ENCODE measurements around the gene TRIM62. TPM values are rescaled to one million over a fixed set of nuclear protein-coding genes. Genes with fewer than 3 reads are reported as not detected.

TRIM62 gene
- polyA plus RNA-seq, 1 donor (not counting 4 experiments of a cell fraction or from before 2014, with no cell fraction given), result 2.0 TPM

DNA sequence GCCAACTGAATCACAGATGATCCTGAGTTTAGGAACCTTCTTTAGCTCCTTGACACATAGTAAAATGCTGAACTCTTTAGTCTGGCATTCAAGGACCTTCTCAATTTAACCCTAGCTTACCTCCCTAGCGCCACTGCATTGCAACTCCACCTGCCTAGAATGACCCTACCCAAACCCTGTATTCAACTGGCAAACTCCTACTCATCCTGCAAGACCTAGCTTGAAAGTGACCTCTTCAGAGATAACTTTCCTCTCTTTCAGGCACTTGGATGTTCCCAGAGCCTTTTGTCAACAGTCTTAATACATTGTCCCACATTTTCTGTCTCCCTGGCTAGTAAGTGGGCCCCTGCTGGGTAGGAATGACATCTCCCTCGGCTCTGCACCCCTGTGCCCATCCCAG lies 19.7 kb downstream of the TRIM62 start:
- H3K4me1 ChIP-seq (ENCODE audit: control insufficient read depth, extremely low read depth, insufficient read depth, low read length), result peaks cover 3% of the 10 kb centered on the region
- H3K9me1 ChIP-seq (ENCODE audit: control insufficient read depth, extremely low read depth, insufficient read depth, low read length), result no peaks in the 10 kb centered on the region
- no peaks in the 10 kb centered on the region for H3K9me3 ChIP-seq (ENCODE audit: control insufficient read depth, low read depth, low read length)
- no peaks in the 10 kb centered on the region for H3K79me2 ChIP-seq (ENCODE audit: control insufficient read depth, insufficient read depth, low read length)
- no peak overlapping the region for H3K27ac ChIP-seq (ENCODE audit: control insufficient read depth, insufficient read depth, low read length)
- no peak for DNase-seq (ENCODE audit: low read depth, low spot score)
- H3K36me3 ChIP-seq (ENCODE audit: control insufficient read depth in 2 of 2, extremely low read depth in 1 of 2, insufficient read depth in 2 of 2, low read length in 2 of 2), result peaks cover 3 to 22% of the 10 kb centered on the region in 2 experiments
- TF ChIP-seq, protein P1, sequence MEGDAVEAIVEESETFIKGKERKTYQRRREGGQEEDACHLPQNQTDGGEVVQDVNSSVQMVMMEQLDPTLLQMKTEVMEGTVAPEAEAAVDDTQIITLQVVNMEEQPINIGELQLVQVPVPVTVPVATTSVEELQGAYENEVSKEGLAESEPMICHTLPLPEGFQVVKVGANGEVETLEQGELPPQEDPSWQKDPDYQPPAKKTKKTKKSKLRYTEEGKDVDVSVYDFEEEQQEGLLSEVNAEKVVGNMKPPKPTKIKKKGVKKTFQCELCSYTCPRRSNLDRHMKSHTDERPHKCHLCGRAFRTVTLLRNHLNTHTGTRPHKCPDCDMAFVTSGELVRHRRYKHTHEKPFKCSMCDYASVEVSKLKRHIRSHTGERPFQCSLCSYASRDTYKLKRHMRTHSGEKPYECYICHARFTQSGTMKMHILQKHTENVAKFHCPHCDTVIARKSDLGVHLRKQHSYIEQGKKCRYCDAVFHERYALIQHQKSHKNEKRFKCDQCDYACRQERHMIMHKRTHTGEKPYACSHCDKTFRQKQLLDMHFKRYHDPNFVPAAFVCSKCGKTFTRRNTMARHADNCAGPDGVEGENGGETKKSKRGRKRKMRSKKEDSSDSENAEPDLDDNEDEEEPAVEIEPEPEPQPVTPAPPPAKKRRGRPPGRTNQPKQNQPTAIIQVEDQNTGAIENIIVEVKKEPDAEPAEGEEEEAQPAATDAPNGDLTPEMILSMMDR (optimal IDR thresholded peaks at IDR 0.05 in 1 of 3, IDR thresholded peaks at IDR 0.05 in 1 of 3, conservative IDR thresholded peaks at IDR 0.05 in 1 of 3; ENCODE audit: extremely low read depth in 1 of 3, insufficient read depth in 2 of 3, low read length in 3 of 3), result no peak
- no peak for TF ChIP-seq EZH2 (IDR thresholded peaks at IDR 0.05; ENCODE audit: low read length)
- no peaks in the 10 kb centered on the region for H3K27me3 ChIP-seq (ENCODE audit: control insufficient read depth, extremely low read depth, insufficient read depth, low read length)
- FAIRE-seq, result no peak
- no peak overlapping the region for H3K4me3 ChIP-seq (ENCODE audit: control insufficient read depth in 2 of 3, extremely low read depth in 1 of 3, insufficient read depth in 2 of 3, low read depth in 1 of 3, low read length in 3 of 3)
- H3K9ac ChIP-seq (ENCODE audit: control insufficient read depth, extremely low read depth, insufficient read depth, low read length), result no peak overlapping the region
- dilution Hi-C loops (cut with MboI; ENCODE audit: extremely low pct_ligation_motif_present, low sequenced_read_pairs), result no loop called here
- H2AFZ ChIP-seq (ENCODE audit: control insufficient read depth, low read length), result no peak overlapping the region
- H4K20me1 ChIP-seq (ENCODE audit: control insufficient read depth, extremely low read depth, insufficient read depth, low read length), result no peaks in the 10 kb centered on the region
- H3K4me2 ChIP-seq (ENCODE audit: control insufficient read depth, extremely low read depth, insufficient read depth, low read depth, low read length), result no peak overlapping the region

DNA sequence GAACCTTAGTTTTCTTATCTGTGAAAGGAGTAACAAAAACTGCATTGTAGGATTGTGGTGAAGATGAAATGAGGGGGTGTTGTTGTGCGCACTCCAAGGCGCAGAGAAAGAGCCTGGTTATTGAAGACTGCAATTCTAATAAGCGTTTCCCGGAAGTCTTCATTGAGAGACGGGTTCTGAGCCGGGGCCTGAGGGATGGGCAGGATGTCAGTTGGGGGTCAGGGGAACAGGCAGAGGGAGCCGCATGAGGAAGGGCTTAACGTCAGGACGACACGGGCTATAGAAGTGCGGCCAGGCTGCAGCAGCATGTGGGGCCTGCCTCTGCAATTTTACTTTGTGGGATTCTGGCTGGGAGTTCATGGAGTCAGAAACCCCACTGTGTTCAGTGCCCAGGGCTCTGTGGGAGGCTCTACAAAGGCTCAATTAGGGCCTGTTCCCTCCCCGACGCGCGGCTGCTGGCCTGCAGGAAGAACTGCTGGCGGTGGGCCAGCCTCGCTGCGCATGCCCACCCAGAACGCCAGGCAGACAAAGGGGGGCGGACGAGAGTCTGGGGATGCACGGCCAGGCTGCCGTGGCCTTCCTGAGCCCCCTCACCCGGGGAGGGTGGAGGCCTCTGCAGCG lies 20.7 kb downstream of the TRIM62 start:
- no peaks in the 10 kb centered on the region for H3K27me3 ChIP-seq (ENCODE audit: control insufficient read depth, extremely low read depth, insufficient read depth, low read length)
- no peak for TF ChIP-seq EZH2 (IDR thresholded peaks at IDR 0.05; ENCODE audit: low read length)
- TF ChIP-seq, protein P1 (optimal IDR thresholded peaks at IDR 0.05 in 1 of 3, IDR thresholded peaks at IDR 0.05 in 1 of 3, conservative IDR thresholded peaks at IDR 0.05 in 1 of 3; ENCODE audit: extremely low read depth in 1 of 3, insufficient read depth in 2 of 3, low read length in 3 of 3), result no peak
- H4K20me1 ChIP-seq (ENCODE audit: control insufficient read depth, extremely low read depth, insufficient read depth, low read length), result no peaks in the 10 kb centered on the region
- no peak overlapping the region for H3K4me2 ChIP-seq (ENCODE audit: control insufficient read depth, extremely low read depth, insufficient read depth, low read depth, low read length)
- H2AFZ ChIP-seq (ENCODE audit: control insufficient read depth, low read length), result no peak overlapping the region
- DNase-seq (ENCODE audit: low read depth, low spot score) (no peak), FAIRE-seq (no peak)
- H3K4me3 ChIP-seq (ENCODE audit: control insufficient read depth in 2 of 3, extremely low read depth in 1 of 3, insufficient read depth in 2 of 3, low read depth in 1 of 3, low read length in 3 of 3), result no peak overlapping the region
- no peak overlapping the region for H3K9ac ChIP-seq (ENCODE audit: control insufficient read depth, extremely low read depth, insufficient read depth, low read length)
- H3K9me1 ChIP-seq (ENCODE audit: control insufficient read depth, extremely low read depth, insufficient read depth, low read length), result no peaks in the 10 kb centered on the region
- peaks cover 3 to 23% of the 10 kb centered on the region in 2 experiments for H3K36me3 ChIP-seq (ENCODE audit: control insufficient read depth in 2 of 2, extremely low read depth in 1 of 2, insufficient read depth in 2 of 2, low read length in 2 of 2)
- no peaks in the 10 kb centered on the region for H3K79me2 ChIP-seq (ENCODE audit: control insufficient read depth, insufficient read depth, low read length)
- H3K9me3 ChIP-seq (ENCODE audit: control insufficient read depth, low read depth, low read length), result no peaks in the 10 kb centered on the region
- no peaks in the 10 kb centered on the region for H3K4me1 ChIP-seq (ENCODE audit: control insufficient read depth, extremely low read depth, insufficient read depth, low read length)
- H3K27ac ChIP-seq (ENCODE audit: control insufficient read depth, insufficient read depth, low read length), result no peak overlapping the region
- dilution Hi-C loops (cut with MboI; ENCODE audit: extremely low pct_ligation_motif_present, low sequenced_read_pairs), result no loop called here
